ENCODE measurements around the gene CDAN1. TPM values are rescaled to one million over a fixed set of nuclear protein-coding genes. Genes with fewer than 3 reads are reported as not detected.

CDAN1 gene
- total RNA-seq, 1 experiment from 2014 or later, result 10.9 TPM

DNA sequence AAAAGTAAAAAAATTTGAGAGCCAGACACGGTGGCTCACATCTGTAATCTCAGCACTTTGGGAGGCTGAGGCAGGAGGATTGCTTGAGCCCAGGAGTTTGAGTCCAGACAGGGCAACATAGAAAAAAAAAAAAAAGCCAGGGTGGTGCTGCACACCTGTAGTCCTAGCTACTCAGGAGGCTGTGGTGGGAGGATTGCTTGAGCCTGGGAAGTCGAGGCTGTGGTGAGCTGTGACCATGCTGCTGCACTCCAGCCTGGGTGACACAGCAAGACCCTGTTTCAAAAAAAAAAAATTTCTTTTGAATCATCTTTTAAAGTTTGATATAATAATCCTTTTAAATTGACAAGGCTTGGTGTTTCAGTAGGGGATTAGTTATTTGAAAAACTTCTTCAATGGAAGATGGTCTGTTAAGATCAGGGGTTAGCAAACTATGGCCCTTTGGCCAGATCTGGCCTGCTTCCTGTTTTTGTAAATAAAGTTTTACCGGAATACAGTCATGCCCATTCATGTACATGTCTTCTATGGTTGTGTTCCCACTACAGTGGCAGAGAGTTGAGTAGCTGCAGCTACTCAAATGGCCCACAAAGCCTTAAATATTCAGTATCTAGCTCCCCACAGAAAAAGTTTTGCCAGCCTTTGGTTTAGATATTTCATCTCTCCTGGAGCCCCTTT is 28.9 kb downstream of the CDAN1 start:
- no peak for DNase-seq (ENCODE audit: low read depth)

DNA sequence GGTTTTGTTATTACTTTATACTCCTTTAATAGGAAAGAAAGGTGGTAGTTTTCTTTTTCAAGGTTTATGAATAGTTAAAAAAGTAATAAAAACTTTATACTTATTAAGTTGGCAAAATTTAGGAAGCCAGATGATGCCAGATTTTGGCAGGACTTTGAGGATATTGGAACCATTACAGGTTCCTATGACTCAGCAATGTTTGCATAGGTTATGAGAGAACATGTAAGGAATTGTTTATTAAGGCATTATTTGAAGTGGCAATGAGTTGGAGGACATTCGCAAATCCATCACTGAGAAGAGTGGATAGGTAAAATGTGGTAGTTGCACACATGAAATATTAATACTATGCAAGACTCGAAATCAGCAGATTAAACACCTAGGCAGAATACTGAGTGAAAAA is 29.9 kb downstream of the CDAN1 start:
- DNase-seq (ENCODE audit: low read depth), result no peak

DNA sequence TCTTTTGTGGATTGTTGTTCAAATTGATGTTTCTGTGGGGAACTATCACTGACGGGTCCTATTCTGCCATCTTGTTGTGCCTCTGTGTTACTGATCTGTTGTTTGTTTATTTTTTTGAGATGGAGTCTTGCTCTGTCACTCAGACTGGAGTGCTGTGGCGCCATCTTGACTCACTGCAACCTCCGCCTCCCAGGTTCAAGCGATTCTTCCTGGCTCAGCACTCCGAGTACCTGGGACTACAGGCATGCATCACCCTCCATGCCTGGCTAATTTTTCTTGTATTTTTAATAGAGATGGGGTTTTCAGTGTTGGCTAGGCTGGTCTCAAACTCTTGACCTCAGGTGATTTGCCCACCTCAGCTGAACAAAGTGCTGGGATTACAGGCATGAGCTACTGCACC is 31.6 kb downstream of the CDAN1 start:
- no peak for DNase-seq (ENCODE audit: low read depth)

DNA sequence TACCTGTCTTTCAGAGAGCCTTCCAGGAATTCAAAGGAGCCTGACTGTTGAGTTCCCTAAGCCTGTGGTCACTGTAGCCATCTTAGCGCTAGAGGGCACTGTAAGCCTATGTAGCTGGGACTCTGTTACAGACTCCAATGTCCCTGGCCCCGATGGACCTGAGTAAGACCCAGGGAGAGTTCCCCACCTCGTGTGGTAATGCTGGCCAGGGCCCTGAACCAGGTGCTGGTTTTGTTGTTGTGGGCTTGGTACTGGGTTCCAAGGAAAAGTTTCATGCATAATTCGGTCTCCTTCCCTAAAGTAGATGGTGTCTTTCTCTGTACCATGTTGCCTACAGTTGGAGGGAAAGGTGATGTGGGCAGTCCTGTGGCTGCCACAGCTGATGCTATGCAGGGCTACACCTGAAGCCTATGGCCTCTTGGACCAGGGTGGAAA is 32.4 kb downstream of the CDAN1 start:
- peak; percentile 52 for DNase-seq (ENCODE audit: low read depth)

DNA sequence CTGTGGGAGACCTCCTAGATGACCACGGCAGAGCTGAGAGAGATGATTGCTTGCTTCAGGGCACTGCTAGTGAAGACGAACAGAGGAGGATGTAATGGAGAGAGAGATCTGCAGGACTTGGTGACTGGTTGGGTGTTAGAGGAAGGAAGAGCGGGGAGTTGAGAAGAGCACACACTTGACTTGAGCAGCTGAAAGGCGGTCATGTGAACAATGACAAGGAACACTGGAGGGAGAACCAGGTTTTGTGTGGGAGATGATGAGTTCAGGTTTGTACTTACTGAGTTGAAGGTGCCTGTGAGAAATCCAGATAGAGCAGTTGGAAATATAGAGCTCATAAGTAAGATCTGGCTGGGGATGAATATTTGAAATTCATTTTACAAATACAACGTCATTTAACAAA is 40.3 kb downstream of the CDAN1 start:
- DNase-seq (ENCODE audit: low read depth), result no peak

DNA sequence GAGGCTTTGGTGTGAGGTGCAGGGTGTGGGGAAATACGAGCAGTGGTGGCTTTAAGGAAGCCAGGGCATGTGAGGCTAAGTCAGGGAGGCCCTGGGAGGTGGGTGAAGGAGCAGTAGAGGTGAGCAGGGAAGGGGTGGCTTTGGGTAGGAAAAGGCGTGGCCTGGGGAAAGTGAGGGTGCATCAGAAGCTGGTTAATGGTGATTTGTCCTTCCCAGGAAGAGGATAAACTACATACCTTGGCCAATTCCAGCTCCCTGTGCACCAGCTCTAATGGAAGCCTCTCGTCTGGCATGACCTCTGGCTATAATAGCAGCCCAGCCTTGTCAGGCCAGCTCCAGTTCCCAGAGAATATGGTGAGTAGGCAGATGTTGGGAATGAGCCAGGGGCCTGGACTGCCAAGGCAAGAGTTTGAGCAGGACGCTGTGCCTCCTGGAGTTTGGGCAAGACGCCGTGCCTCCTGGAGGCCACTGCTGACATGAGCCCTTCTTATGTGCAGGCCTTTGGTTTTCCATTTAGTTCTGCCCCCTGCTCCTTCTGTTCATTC is 41.3 kb downstream of the CDAN1 start:
- DNase-seq (ENCODE audit: low read depth), result no peak

DNA sequence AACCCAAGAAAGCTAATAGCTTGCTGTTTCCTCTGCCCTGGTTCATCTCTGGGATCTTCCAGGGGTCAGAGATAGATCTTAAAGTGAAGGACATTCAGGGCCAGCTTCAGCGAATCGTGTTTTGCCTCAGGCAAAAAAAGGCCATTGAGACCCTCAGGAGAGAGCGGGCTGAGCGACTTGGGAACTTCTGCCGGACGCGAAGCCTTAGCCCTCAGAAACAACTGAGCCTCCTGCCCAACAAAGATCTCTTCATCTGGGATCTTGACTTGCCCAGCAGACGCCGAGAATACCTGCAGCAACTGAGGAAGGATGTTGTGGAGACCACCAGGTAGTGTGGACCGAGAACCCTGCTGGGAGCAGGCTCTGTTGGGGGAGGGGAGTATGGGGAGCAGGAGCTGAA is 42.5 kb downstream of the CDAN1 start:
- no peak for DNase-seq (ENCODE audit: low read depth)

DNA sequence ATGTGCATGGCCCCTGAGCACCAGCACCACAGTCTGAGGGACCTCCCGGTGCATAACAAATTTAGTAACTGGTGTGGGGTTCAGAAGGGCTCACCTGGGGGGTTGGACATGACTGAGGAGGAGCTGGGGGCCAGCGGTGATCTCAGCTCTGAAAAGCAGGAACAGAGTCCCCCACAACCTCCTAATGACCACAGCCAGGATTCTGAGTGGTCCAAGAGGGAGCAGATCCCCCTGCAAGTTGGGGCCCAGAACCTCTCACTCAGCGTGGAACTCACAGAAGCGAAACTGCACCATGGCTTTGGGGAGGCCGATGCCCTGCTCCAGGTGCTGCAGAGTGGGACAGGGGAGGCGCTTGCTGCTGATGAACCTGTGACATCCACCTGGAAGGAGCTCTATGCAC is 43.0 kb downstream of the CDAN1 start:
- DNase-seq (ENCODE audit: low read depth), result no peak

DNA sequence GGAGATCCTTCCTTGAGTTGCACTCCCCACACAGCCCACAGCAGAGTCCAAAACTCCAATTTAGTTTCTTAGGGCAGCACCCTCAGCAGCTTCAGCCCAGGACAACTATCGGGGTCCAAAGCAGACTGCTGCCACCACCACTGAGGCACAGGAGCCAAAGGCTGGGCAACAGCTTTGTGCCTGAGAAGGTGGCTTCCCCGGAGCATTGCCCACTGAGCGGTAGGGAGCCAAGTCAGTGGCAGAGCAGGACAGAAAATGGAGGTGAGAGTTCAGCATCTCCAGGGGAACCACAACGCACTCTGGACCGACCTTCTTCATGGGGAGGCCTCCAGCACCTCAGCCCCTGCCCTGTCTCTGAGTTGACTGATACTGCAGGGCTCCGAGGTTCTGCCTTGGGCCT is 43.4 kb downstream of the CDAN1 start:
- DNase-seq (ENCODE audit: low read depth), result no peak

DNA sequence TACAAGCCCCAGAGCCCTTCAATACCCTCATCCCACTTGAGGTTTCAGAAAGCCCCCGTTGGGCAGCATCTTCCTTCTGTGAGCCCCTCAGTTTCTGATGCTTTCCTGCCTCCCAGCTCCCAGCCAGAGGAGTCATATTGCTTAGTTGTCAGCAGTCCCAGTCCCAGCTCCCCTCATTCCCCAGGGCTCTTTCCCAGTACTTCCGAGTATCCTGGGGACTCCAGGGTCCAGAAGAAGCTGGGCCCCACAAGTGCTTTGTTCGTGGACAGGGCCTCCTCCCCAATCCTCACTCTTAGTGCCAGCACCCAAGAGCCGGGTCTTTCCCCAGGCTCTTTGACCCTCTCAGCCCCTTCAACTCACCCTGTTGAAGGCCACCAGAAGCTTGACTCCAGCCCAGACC is 43.9 kb downstream of the CDAN1 start:
- no peak for DNase-seq (ENCODE audit: low read depth)

DNA sequence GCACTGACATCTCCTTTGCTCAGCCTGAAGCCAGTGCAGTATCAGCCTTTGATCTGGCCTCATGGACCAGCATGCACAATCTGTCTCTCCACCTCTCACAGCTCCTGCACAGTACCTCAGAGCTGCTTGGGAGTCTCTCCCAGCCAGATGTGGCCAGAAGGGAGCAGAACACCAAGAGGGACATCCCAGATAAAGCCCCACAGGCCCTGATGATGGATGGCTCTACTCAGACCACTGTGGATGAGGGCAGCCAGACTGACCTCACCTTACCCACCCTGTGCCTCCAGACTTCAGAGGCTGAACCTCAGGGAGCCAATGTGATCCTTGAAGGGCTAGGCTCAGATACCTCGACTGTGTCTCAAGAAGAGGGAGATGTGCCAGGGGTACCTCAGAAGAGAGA is 44.4 kb downstream of the CDAN1 start:
- DNase-seq (ENCODE audit: low read depth), result no peak

DNA sequence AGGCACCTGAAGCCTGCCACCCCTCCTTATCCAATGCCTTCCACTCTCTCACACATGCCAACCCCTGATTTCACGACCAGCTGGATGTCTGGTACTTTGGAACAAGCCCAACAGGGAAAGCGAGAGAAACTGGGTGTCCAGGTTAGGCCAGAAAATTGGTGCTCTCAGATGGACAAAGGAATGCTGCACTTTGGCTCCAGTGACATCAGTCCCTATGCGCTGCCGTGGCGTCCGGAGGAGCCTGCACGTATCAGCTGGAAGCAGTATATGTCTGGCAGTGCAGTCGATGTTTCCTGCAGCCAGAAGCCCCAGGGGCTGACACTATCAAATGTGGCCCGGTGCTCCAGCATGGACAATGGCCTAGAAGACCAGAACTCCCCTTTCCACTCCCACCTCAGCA is 45.2 kb downstream of the CDAN1 start:
- DNase-seq (ENCODE audit: low read depth), result no peak

DNA sequence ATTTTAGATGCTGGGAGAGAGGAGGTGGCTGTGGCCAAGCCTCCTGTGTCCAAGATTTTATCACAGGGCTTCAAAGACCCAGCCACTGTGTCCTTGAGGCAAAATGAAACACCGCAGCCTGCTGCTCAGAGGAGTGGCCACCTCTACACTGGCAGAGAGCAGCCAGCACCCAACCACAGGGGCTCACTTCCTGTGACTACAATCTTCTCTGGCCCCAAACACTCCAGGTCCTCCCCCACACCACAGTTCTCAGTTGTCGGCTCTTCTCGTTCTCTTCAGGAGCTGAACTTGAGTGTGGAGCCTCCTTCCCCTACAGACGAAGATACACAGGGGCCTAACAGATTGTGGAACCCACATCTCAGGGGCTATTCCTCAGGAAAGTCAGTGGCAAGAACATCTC is 45.6 kb downstream of the CDAN1 start:
- DNase-seq (ENCODE audit: low read depth), result no peak

DNA sequence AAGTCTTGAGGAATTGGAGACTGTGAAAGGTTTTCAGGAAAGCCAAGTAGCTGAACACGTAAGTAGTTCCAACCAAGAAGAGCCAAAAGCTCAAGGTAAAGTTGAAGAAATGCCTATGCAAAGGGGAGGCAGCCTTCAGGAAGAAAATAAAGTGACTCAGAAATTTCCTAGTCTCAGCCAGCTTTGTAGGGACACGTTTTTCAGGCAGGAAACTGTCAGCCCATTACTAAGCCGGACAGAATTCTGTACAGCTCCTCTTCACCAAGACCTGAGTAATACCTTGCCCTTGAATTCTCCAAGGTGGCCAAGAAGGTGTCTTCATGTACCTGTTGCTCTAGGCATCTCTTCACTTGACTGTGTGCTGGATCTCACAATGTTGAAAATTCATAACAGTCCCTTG is 48.6 kb downstream of the CDAN1 start:
- DNase-seq (ENCODE audit: low read depth), result peak; percentile 7

DNA sequence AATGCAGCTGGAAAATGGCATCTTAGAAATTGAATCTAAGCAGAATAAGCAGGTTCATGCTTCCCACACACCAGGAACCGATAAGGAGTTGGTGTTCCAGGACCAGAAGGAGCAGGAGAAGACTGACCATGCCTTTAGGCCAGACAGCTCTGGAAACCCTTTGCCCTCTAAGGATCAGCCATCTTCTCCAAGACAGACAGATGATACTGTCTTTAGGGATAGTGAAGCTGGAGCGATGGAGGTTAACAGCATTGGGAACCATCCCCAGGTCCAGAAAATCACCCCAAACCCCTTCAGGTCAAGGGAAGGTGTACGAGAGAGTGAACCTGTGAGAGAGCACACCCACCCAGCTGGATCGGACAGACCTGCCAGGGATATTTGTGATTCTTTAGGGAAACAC is 49.2 kb downstream of the CDAN1 start:
- DNase-seq (ENCODE audit: low read depth), result no peak

DNA sequence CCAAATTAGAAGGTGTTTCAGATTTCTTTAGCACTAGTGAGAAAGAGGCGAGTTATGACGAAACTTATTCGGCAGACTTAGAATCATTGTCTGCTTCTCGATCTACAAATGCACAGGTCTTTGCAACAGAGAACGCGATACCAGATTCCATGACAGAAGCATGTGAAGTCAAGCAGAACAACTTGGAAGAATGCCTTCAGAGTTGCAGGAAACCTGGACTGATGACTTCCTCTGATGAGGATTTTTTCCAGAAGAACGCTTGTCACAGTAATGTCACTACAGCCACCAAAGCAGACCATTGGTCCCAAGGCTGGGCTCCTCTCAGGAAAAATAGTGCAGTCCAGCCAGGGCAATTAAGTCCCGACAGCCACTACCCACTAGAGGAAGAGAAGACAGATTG is 50.6 kb downstream of the CDAN1 start:
- no peak for DNase-seq (ENCODE audit: low read depth)

DNA sequence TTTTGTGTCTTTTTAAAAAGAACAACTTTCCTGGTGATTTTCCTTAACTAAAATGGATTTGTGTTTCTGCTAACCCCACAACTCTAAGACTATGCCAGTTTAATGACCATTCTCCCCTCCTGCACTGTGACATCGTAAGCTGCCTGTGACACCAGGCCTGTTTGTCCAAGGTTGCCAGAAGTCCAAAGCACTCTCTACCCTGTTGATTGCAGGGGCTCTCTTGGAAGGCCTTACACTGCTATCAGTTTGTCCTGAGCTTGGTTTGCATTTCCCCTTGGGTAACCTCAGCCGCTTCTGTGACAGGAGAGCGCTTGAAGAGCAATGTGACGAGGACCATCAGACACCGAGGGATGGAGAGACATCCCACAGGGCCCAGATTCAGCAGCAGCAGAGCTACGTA is 55.8 kb downstream of the CDAN1 start:
- no peak for DNase-seq (ENCODE audit: low read depth)

DNA sequence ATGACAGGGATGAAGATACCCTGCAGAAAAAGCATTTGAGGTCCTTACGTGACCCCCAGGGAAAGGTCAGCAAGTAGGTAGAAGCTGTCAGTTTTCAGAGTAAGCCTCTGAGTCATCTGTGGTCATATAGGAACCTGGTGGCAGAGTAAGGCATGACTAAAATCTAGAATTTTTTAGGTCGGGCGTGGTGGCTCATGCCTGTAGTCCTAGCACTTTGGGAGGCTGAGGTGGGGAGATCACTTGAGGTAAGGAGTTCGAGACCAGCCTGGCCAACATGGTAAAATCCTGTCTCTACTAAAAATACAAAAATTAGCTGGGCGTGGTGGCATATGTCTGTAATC is 56.8 kb downstream of the CDAN1 start:
- DNase-seq (ENCODE audit: low read depth), result peak; percentile 73

DNA sequence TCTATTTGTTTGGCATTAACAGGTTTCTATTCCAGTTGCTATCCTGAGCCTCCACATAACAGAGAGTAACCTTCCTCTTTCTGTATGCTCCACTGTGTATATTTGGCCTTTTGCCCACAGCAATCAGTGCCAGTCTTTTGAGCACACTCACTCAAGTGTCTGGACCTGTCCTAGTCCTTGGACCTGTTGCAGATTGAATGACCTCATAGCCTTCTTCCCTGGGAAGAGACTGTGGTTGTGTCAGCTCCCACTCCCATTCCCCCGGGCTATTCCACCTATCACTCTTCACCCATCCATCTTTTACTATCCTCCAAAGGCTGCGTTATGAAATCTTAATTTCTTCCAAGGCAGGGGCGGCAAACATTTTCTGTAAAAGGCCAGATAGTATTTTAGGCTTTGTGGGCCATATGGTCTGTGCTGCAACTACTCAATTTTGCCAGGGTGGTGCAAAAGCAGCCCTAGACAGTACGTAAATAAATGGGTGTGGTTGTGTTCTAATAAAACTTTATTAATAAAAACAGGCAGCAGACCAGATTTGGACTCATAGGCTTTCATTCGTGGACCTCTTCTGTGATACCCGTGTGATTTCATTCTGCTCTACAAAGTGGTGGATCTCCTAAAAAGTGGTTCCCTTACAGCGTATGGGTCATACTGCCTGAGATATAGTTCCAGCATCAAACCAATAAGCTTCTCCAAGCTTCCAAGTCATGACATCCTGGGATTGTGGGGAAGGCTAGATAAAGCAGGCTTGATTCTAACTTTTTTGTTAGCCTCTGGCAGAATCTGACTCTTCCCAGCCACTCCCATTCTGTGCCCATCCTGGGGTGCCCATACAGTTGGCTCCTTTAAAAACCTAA is 57.4 kb downstream of the CDAN1 start:
- DNase-seq (ENCODE audit: low read depth), result no peak

DNA sequence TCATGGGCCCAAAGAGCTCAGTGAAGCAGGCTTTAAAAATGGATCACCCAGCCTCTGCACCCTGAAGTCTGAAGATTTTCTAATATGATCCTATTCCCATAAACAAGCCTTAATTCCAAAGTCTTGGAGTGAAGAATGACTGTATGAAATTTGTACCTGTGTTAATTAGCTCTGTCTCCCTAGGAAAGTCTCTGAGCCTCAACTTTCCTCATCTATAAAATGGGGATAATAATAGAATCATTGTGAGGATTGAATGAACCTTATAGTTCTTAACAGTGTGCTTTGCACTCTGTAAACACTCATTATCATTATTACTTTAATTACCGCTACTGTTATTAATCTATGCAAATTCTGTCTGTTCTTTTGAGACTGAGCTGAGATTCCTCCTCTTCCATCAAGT is 61.9 kb downstream of the CDAN1 start:
- no peak for DNase-seq (ENCODE audit: low read depth)

DNA sequence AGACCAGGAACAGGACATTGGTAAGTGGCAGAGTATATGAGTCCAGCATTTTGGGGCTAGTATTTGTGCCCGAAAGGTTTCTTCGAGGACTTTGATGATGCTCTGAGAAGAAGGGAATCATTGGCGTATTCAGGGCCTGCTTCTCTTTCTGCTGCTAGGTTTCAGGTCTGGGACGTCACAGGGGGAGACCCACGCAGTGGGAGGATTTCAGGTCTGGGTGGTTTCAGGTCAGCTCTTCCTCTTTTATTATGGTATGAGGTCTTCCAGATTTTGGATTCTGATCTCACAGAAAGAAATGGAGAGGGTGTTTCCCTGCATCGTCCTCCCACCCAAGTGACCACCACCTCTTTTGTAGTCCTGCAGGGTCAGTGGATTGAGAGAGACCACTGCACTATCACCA is 62.5 kb downstream of the CDAN1 start:
- no peak for DNase-seq (ENCODE audit: low read depth)
